ENCODE results near the gene MYPOP. TPM values are rescaled to one million over a fixed set of nuclear protein-coding genes. Genes with fewer than 3 reads are reported as not detected.

Gene MYPOP
- total and polyA plus RNA-seq, 2 of the 13 experiments (the other 11 are each of a cell fraction or from before 2014, with no cell fraction given): 2.3 to 2.7 TPM

DNA sequence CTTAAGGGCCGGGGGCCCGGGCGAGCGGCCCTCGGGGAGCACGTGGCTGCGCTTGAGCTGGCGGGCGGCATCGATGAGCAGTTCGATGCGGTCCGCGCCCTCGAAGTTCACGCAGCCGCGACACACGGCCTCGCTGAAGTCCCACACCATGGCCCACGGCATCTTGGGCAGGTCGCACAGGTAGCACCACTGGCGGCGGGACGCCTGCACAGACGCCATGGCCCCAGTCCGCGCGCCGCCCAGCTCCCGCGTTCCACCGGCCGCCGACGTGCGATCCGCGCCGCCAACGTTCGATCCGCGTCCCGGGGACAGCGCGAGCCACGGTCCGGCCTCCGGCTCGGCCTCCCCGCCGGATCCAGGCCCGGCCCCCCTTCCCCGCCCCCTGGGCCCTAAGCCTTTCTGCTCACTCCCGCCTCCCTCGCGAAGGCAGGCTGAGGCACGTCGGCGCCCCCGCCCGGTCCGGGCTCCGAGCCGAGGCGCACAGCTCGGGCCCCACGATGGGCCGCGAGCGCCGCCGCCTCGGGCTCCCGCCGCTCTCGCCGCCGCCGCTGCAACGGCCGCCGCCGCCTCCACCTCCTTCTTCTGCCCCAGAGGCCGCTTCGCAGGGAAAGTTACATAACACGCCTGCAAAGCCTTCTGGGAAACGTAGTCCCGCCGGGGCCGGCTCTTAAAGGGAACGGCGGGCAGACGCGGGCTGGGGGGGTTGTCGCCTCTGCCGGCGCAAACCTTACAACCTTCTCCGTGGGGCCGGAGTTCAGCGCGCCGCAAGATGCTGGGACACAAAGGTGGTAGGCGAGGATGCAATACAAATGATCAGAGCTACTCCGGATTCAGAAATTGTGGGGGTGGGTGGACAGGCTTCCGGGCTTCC is 16.6 kb downstream of the MYPOP start, which contains the start of gene IRF2BP1 (continued):
- TF ChIP-seq ZNF782 (CRISPR knock-in tag; IDR thresholded peaks at IDR 0.05; ENCODE audit: borderline replicate concordance) (0 out of 2 replicates have a peak, but pooled peaks have one; percentile 56), POLR2A (IDR thresholded peaks at IDR 0.05; ENCODE audit: insufficient read depth in 1 of 2, low read depth in 2 of 2, low read length in 2 of 2) (peak; percentile 6 to 51), KAT7 (CRISPR knock-in tag; IDR thresholded peaks at IDR 0.05; ENCODE audit: borderline replicate concordance) (peak; percentile 84; the same call in 1 of the 2 replicates), PHF8 (CRISPR knock-in tag; IDR thresholded peaks at IDR 0.05) (peak; percentile 13), PCBP1 (IDR thresholded peaks at IDR 0.05; ENCODE audit: borderline replicate concordance, low read depth, low read length) (0 out of 2 replicates have a peak, but pooled peaks have one; percentile 20), GABPB1 (CRISPR knock-in tag; IDR thresholded peaks at IDR 0.05) (peak; percentile 81), RELA (CRISPR knock-in tag; IDR thresholded peaks at IDR 0.05) (0 out of 2 replicates have a peak, but pooled peaks have one; percentile 13), ZBTB42 (CRISPR knock-in tag; IDR thresholded peaks at IDR 0.05) (peak; percentile 54; the same call in 1 of the 2 replicates), SKI (IDR thresholded peaks at IDR 0.05; ENCODE audit: partially characterized antibody) (peak; percentile 78), CREM (IDR thresholded peaks at IDR 0.05) (peak; percentile 52; the same call in 1 of the 2 replicates), CREM (CRISPR knock-in tag; IDR thresholded peaks at IDR 0.05) (no peak), ZNF446 (CRISPR knock-in tag; IDR thresholded peaks at IDR 0.05) (peak; percentile 65; the same call in 1 of the 2 replicates), NR0B2 (CRISPR knock-in tag; IDR thresholded peaks at IDR 0.05) (peak; percentile 58; the same call in 1 of the 2 replicates), SALL2 (CRISPR knock-in tag; IDR thresholded peaks at IDR 0.05) (peak; percentile 23; the same call in 1 of the 2 replicates), ZSCAN21 (CRISPR knock-in tag; IDR thresholded peaks at IDR 0.05; ENCODE audit: borderline replicate concordance) (peak; percentile 10; the same call in 1 of the 2 replicates), ZEB1 (IDR thresholded peaks at IDR 0.05; ENCODE audit: insufficient replicate concordance, low read depth) (peak; percentile 11), POLR2AphosphoS5 (IDR thresholded peaks at IDR 0.05; ENCODE audit: low read depth, low read length) (peak; percentile 56), DNMT1 (CRISPR knock-in tag; IDR thresholded peaks at IDR 0.05) (0 out of 2 replicates have a peak, but pooled peaks have one; percentile 40), IRF9 (CRISPR knock-in tag; IDR thresholded peaks at IDR 0.05; ENCODE audit: borderline replicate concordance) (no peak), ZFY (CRISPR knock-in tag; IDR thresholded peaks at IDR 0.05) (peak; percentile 90), HNF4G (IDR thresholded peaks at IDR 0.05; ENCODE audit: borderline replicate concordance, low read depth, low read length) (peak; percentile 35; the same call in 1 of the 2 replicates), HNF4G (CRISPR knock-in tag; IDR thresholded peaks at IDR 0.05; ENCODE audit: borderline replicate concordance, low read depth) (no peak; the same call in 1 of the 2 replicates), GPN1 (CRISPR knock-in tag; IDR thresholded peaks at IDR 0.05; ENCODE audit: borderline replicate concordance) (no peak), CEBPB (IDR thresholded peaks at IDR 0.05; ENCODE audit: borderline replicate concordance, low read depth, low read length) (peak; percentile 55; the same call in 1 of the 2 replicates)
- TF ChIP-seq, protein P1, sequence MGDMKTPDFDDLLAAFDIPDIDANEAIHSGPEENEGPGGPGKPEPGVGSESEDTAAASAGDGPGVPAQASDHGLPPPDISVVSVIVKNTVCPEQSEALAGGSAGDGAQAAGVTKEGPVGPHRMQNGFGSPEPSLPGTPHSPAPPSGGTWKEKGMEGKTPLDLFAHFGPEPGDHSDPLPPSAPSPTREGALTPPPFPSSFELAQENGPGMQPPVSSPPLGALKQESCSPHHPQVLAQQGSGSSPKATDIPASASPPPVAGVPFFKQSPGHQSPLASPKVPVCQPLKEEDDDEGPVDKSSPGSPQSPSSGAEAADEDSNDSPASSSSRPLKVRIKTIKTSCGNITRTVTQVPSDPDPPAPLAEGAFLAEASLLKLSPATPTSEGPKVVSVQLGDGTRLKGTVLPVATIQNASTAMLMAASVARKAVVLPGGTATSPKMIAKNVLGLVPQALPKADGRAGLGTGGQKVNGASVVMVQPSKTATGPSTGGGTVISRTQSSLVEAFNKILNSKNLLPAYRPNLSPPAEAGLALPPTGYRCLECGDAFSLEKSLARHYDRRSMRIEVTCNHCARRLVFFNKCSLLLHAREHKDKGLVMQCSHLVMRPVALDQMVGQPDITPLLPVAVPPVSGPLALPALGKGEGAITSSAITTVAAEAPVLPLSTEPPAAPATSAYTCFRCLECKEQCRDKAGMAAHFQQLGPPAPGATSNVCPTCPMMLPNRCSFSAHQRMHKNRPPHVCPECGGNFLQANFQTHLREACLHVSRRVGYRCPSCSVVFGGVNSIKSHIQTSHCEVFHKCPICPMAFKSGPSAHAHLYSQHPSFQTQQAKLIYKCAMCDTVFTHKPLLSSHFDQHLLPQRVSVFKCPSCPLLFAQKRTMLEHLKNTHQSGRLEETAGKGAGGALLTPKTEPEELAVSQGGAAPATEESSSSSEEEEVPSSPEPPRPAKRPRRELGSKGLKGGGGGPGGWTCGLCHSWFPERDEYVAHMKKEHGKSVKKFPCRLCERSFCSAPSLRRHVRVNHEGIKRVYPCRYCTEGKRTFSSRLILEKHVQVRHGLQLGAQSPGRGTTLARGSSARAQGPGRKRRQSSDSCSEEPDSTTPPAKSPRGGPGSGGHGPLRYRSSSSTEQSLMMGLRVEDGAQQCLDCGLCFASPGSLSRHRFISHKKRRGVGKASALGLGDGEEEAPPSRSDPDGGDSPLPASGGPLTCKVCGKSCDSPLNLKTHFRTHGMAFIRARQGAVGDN (CRISPR knock-in tag; IDR thresholded peaks at IDR 0.05): peak; percentile 86
